OCI-LY1 (cell line): ENCODE measurements around the gene STK4.

Experiments
- H2AFZ ChIP-seq: fragments of 200-600 bp; sonication (generic), shearing (Covaris generic); 2 replicates; pipeline ENCODE4 v1.6.0; 2014; ENCODE audit warnings: antibody characterized with exemption, mild to moderate bottlenecking, low read length
- H3F3A ChIP-seq: fragments of 200-600 bp; sonication (generic), shearing (Covaris generic); 2 replicates; pipeline ENCODE4 v1.6.0; 2014; ENCODE audit warnings: mild to moderate bottlenecking, antibody characterized with exemption, low read length, moderate library complexity; ENCODE audit not compliant: insufficient read depth
- H3K27ac ChIP-seq: fragments of 200-600 bp; sonication (generic); 2 replicates; pipeline ENCODE4 v1.5.1; 2014; ENCODE audit warnings: low read length, mixed run types, mild to moderate bottlenecking, low read depth; ENCODE audit not compliant: poor library complexity, severe bottlenecking
- H3K27me3 ChIP-seq: fragments of 200-600 bp; sonication (generic); 2 replicates; pipeline ENCODE4 v1.6.0; 2014; ENCODE audit warnings: antibody characterized with exemption, mild to moderate bottlenecking, low read length, moderate library complexity; ENCODE audit not compliant: insufficient read depth
- H3K36me3 ChIP-seq: fragments of 200-600 bp; sonication (generic); 2 replicates; pipeline ENCODE4 v1.6.1; 2014; ENCODE audit warnings: mild to moderate bottlenecking, antibody characterized with exemption, low read length, moderate library complexity, mixed read lengths; ENCODE audit not compliant: insufficient read depth
- H3K4me1 ChIP-seq: fragments of 200-600 bp; sonication (generic); 2 replicates; pipeline ENCODE4 v1.5.1; 2014; ENCODE audit warnings: mild to moderate bottlenecking, low read length, moderate library complexity; ENCODE audit not compliant: insufficient read depth, severe bottlenecking
- H3K4me2 ChIP-seq: fragments of 200-600 bp; sonication (generic), shearing (Covaris generic); 2 replicates; pipeline ENCODE4 v1.6.1; 2014; ENCODE audit warnings: low read length
- H3K4me3 ChIP-seq: fragments of 200-600 bp; sonication (generic); 2 replicates; pipeline ENCODE4 v1.5.1; 2014; ENCODE audit warnings: low read length, low read depth, mild to moderate bottlenecking, mixed read lengths; ENCODE audit not compliant: poor library complexity, severe bottlenecking
- H3K79me2 ChIP-seq: fragments of 200-600 bp; shearing (Covaris generic); 2 replicates; pipeline ENCODE4 v1.6.1; 2016; ENCODE audit warnings: mixed run types, low read length, mixed read lengths; ENCODE audit not compliant: insufficient read depth
- H3K9ac ChIP-seq: fragments of 200-600 bp; sonication (generic), shearing (Covaris generic); 2 replicates; pipeline ENCODE4 v1.6.1; 2014; ENCODE audit warnings: mild to moderate bottlenecking, low read length, mixed read lengths
- H3K9me2 ChIP-seq: fragments of 200-600 bp; sonication (generic), shearing (Covaris generic); 2 replicates; pipeline ENCODE4 v1.6.1; 2014; ENCODE audit warnings: low read depth, mild to moderate bottlenecking, low read length, mixed read lengths
- H3K9me3 ChIP-seq: fragments of 200-600 bp; shearing (Covaris generic); 2 replicates; pipeline ENCODE4 v1.6.1; 2014; ENCODE audit warnings: low read length, mixed read lengths
- H4K20me1 ChIP-seq: fragments of 200-600 bp; sonication (generic), shearing (Covaris generic); 2 replicates; pipeline ENCODE4 v1.6.0; 2016; ENCODE audit warnings: mild to moderate bottlenecking, low read length; ENCODE audit not compliant: insufficient read depth
- EZH2 ChIP-seq: fragments of 200-600 bp; sonication (generic), shearing (Covaris generic); IDR thresholded peaks from 2 replicates; pipeline ENCODE4 v1.8.0; 2017; ENCODE audit warnings: borderline replicate concordance, mixed run types, mild to moderate bottlenecking, antibody characterized with exemption, low read length, moderate library complexity, mixed read lengths
- TF ChIP-seq, protein P1 (sequence below): fragments of 200-600 bp; sonication (generic), shearing (Covaris generic); IDR thresholded peaks from 2 replicates; pipeline ENCODE4 v1.5.1; 2017; ENCODE audit warnings: mild to moderate bottlenecking, antibody characterized with exemption, low read length, moderate library complexity, mixed read lengths

The STK4 gene

DNA sequence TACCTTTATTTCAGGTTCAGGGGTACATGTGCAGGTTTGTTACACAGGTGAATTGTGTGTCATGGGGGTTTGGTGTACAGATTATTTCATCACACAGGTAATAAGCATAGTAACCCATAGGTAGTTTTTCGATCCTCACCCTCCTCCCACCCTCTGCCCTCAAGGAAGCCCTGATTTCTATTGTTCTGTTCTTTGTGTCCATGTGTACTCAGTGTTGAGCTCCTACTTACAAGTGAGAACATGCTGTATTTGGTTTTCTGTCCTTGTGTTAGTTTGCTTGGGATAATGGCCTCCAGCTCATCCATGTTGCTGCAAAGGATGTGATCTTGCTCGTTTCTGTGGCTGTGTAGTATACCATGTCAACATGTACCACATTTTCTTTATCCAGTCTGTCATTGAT is 66.0 kb downstream of the STK4 start:
- H3K79me2 ChIP-seq: peaks cover 24% of the 10 kb centered on the region
- H4K20me1 ChIP-seq: no peaks in the 10 kb centered on the region
- H3K4me3 ChIP-seq: no peak overlapping the region
- H3K9me3 ChIP-seq: no peaks in the 10 kb centered on the region
- H3K27me3 ChIP-seq: no peaks in the 10 kb centered on the region
- no peaks in the 10 kb centered on the region for H3F3A ChIP-seq
- H3K9me2 ChIP-seq: no peaks in the 10 kb centered on the region
- H3K4me1 ChIP-seq: peaks cover 4% of the 10 kb centered on the region
- no peak overlapping the region for H3K4me2 ChIP-seq
- no peak overlapping the region for H3K9ac ChIP-seq
- no peak overlapping the region for H2AFZ ChIP-seq
- no peak for TF ChIP-seq EZH2
- TF ChIP-seq, protein P1, sequence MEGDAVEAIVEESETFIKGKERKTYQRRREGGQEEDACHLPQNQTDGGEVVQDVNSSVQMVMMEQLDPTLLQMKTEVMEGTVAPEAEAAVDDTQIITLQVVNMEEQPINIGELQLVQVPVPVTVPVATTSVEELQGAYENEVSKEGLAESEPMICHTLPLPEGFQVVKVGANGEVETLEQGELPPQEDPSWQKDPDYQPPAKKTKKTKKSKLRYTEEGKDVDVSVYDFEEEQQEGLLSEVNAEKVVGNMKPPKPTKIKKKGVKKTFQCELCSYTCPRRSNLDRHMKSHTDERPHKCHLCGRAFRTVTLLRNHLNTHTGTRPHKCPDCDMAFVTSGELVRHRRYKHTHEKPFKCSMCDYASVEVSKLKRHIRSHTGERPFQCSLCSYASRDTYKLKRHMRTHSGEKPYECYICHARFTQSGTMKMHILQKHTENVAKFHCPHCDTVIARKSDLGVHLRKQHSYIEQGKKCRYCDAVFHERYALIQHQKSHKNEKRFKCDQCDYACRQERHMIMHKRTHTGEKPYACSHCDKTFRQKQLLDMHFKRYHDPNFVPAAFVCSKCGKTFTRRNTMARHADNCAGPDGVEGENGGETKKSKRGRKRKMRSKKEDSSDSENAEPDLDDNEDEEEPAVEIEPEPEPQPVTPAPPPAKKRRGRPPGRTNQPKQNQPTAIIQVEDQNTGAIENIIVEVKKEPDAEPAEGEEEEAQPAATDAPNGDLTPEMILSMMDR: no peak
- H3K36me3 ChIP-seq: peaks cover 87% of the 10 kb centered on the region
- no peak overlapping the region for H3K27ac ChIP-seq

DNA sequence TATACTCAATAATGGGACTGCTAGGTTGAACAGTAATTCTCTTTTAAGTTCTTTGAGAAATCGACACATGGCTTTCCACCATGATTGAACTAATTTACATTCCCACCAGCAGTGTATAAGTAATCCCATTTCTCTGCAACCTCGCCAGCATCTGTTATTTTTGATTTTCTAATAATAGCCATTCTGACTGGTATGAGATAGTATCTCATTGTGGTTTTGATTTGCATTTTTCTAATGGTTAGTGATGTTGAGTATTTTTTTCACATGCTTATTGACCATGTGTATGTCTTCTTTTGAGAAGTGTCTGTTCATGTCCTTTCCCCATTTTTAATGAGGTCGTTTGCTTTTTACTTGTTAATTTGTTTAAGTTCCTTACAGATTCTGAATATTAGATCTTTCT is 66.5 kb downstream of the STK4 start:
- TF ChIP-seq, protein P1: no peak
- TF ChIP-seq EZH2: no peak
- Histone ChIP-seq H3K9me2 (no peaks in the 10 kb centered on the region), H3K79me2 (peaks cover 29% of the 10 kb centered on the region), H3K4me1 (peaks cover 4% of the 10 kb centered on the region), H3K27me3 (no peaks in the 10 kb centered on the region), H3K36me3 (peaks cover 88% of the 10 kb centered on the region), H3K4me2 (no peak overlapping the region), H3F3A (no peaks in the 10 kb centered on the region), H2AFZ (no peak overlapping the region), H3K27ac (no peak overlapping the region), H3K4me3 (no peak overlapping the region), H3K9ac (no peak overlapping the region), H4K20me1 (no peaks in the 10 kb centered on the region), H3K9me3 (no peaks in the 10 kb centered on the region)

DNA sequence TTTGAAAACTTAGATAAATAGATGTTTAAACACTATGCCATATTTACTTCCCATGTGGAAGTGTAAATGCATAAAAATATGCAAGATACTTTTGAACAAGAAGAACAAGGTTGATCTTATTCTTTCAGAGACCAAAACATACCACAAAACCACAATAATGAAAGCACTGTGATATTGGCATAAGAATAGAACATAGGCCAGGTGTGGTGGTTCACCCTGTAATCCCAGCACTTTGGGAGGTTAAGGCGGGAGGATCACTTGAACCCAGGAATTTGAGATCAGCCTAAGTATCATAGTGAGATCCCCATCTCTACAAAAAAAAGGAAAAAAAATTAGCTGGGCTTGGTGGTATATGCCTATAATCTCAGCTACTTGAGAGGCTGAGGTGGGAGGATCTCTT is 68.1 kb downstream of the STK4 start:
- H3K36me3 ChIP-seq: peaks cover 74% of the 10 kb centered on the region
- no peaks in the 10 kb centered on the region for H4K20me1 ChIP-seq
- H3K27me3 ChIP-seq: no peaks in the 10 kb centered on the region
- H2AFZ ChIP-seq: no peak overlapping the region
- no peaks in the 10 kb centered on the region for H3K9me3 ChIP-seq
- H3K4me1 ChIP-seq: peaks cover 4% of the 10 kb centered on the region
- H3K79me2 ChIP-seq: peaks cover 32% of the 10 kb centered on the region
- no peaks in the 10 kb centered on the region for H3F3A ChIP-seq
- H3K27ac ChIP-seq: no peak overlapping the region
- H3K9ac ChIP-seq: no peak overlapping the region
- H3K4me3 ChIP-seq: no peak overlapping the region
- no peaks in the 10 kb centered on the region for H3K9me2 ChIP-seq
- TF ChIP-seq, protein P1: no peak
- no peak for TF ChIP-seq EZH2
- H3K4me2 ChIP-seq: no peak overlapping the region
